DOHH2 (cell line): ENCODE results near the gene KLK15.

Source experiments
- CTCF ChIP-seq: fragments of 200-600 bp; sonication (generic); IDR thresholded peaks from one replicate; pipeline ENCODE4 v1.5.1; 2014; ENCODE audit warnings: antibody characterized with exemption, mild to moderate bottlenecking, low read depth, low read length; ENCODE audit not compliant: poor library complexity, severe bottlenecking
- EZH2phosphoT487 ChIP-seq: fragments of 200-600 bp; sonication (generic); IDR thresholded peaks from 2 replicates; pipeline ENCODE4 v1.6.1; 2017; ENCODE audit warnings: borderline replicate concordance, mild to moderate bottlenecking, antibody characterized with exemption, low read length, moderate library complexity, mixed read lengths

GRCh38 chr19:50821622-50822021, 11.8 kb downstream of the KLK15 start:
- no peak for TF ChIP-seq CTCF
- TF ChIP-seq EZH2phosphoT487, result no peak
